Parathyroid adenoma (tissue), 2 donors: ENCODE results near the gene MUC4.

Experiments used
- H2AFZ ChIP-seq: fragments of 300-600 bp; sonication (generic); one replicate; pipeline ENCODE4 v1.7.0; 2017; ENCODE audit warnings: antibody characterized with exemption, mild to moderate bottlenecking
- H3K27ac ChIP-seq: fragments of 300-600 bp; sonication (generic); one replicate; pipeline ENCODE4 v1.7.0; 2017
- H3K27me3 ChIP-seq: fragments of 300-600 bp; sonication (generic); one replicate; pipeline ENCODE4 v1.7.0; 2017; ENCODE audit warnings: low read length; ENCODE audit not compliant: control insufficient read depth, insufficient read depth
- H3K36me3 ChIP-seq: fragments of 300-600 bp; sonication (generic); one replicate; pipeline ENCODE4 v1.7.0; 2017; ENCODE audit warnings: low read length; ENCODE audit not compliant: control insufficient read depth, insufficient read depth
- H3K4me1 ChIP-seq: fragments of 300-600 bp; sonication (generic); one replicate; pipeline ENCODE4 v1.7.0; 2017; ENCODE audit warnings: control low read depth
- H3K4me2 ChIP-seq: fragments of 300-600 bp; sonication (generic); one replicate; pipeline ENCODE4 v1.7.0; 2017; ENCODE audit warnings: low read length
- H3K4me3 ChIP-seq: fragments of 300-600 bp; sonication (generic); one replicate; pipeline ENCODE4 v1.7.0; 2017; ENCODE audit warnings: low read depth, low read length
- H3K79me2 ChIP-seq: fragments of 300-600 bp; sonication (generic); one replicate; pipeline ENCODE4 v1.7.0; 2017; ENCODE audit warnings: control low read depth
- H3K9ac ChIP-seq: fragments of 300-600 bp; sonication (generic); one replicate; pipeline ENCODE4 v1.7.0; 2017; ENCODE audit warnings: mild to moderate bottlenecking
- H3K9me3 ChIP-seq: fragments of 300-600 bp; sonication (generic); one replicate; pipeline ENCODE4 v1.7.0; 2017; ENCODE audit warnings: low read length; ENCODE audit not compliant: control insufficient read depth
- TF ChIP-seq, protein P1 (sequence below): fragments of 300-600 bp; sonication (generic); IDR thresholded peaks from one replicate; pipeline ENCODE4 v1.7.0; 2017; ENCODE audit warnings: antibody characterized with exemption, mild to moderate bottlenecking
- donor health status: primary hyperparathyroidism.

Gene MUC4, protein sequence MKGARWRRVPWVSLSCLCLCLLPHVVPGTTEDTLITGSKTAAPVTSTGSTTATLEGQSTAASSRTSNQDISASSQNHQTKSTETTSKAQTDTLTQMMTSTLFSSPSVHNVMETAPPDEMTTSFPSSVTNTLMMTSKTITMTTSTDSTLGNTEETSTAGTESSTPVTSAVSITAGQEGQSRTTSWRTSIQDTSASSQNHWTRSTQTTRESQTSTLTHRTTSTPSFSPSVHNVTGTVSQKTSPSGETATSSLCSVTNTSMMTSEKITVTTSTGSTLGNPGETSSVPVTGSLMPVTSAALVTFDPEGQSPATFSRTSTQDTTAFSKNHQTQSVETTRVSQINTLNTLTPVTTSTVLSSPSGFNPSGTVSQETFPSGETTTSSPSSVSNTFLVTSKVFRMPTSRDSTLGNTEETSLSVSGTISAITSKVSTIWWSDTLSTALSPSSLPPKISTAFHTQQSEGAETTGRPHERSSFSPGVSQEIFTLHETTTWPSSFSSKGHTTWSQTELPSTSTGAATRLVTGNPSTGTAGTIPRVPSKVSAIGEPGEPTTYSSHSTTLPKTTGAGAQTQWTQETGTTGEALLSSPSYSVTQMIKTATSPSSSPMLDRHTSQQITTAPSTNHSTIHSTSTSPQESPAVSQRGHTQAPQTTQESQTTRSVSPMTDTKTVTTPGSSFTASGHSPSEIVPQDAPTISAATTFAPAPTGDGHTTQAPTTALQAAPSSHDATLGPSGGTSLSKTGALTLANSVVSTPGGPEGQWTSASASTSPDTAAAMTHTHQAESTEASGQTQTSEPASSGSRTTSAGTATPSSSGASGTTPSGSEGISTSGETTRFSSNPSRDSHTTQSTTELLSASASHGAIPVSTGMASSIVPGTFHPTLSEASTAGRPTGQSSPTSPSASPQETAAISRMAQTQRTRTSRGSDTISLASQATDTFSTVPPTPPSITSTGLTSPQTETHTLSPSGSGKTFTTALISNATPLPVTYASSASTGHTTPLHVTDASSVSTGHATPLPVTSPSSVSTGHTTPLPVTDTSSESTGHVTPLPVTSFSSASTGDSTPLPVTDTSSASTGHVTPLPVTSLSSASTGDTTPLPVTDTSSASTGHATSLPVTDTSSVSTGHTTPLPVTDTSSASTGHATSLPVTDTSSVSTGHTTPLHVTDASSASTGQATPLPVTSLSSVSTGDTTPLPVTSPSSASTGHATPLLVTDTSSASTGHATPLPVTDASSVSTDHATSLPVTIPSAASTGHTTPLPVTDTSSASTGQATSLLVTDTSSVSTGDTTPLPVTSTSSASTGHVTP (N-terminal part only)

DNA sequence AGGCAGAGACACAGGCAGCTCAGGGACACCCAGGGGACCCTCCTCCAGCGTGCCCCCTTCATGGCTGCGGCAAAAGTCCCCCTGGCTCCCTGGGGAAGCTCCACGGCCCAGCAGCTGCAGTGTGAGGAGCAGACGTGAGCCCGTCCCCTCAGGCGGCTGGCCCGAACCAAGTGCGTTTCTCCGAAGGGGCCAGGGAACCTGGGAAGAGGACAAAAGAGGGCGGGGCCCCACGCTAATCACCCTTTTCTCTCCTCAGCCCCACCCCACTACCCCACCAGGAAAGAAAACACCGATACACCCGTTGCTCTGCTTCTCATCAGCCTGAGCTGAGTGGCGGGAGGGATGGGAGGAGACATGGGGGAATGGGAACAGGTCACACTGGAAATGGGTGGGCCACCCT lies at the start of gene MUC4:
MUC4 (minus strand) TSS at position 174 of the 400 bp plus-strand sequence; CDS start at position 62, 112 bp downstream.
- no peak within 1 kb of the TSS for H3K4me2 ChIP-seq
- no peaks in the 10 kb centered on the region for H3K79me2 ChIP-seq
- H3K4me1 ChIP-seq = no peaks in the 10 kb centered on the region
- no peaks in the 10 kb centered on the region for H3K9me3 ChIP-seq
- TF ChIP-seq, protein P1, sequence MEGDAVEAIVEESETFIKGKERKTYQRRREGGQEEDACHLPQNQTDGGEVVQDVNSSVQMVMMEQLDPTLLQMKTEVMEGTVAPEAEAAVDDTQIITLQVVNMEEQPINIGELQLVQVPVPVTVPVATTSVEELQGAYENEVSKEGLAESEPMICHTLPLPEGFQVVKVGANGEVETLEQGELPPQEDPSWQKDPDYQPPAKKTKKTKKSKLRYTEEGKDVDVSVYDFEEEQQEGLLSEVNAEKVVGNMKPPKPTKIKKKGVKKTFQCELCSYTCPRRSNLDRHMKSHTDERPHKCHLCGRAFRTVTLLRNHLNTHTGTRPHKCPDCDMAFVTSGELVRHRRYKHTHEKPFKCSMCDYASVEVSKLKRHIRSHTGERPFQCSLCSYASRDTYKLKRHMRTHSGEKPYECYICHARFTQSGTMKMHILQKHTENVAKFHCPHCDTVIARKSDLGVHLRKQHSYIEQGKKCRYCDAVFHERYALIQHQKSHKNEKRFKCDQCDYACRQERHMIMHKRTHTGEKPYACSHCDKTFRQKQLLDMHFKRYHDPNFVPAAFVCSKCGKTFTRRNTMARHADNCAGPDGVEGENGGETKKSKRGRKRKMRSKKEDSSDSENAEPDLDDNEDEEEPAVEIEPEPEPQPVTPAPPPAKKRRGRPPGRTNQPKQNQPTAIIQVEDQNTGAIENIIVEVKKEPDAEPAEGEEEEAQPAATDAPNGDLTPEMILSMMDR = no peak
- H2AFZ ChIP-seq = no peak within 1 kb of the TSS
- no peaks in the 10 kb centered on the region for H3K36me3 ChIP-seq
- no peak within 1 kb of the TSS for H3K9ac ChIP-seq
- H3K27ac ChIP-seq = no peak within 1 kb of the TSS
- no peak within 1 kb of the TSS for H3K4me3 ChIP-seq
- no peaks in the 10 kb centered on the region for H3K27me3 ChIP-seq

DNA sequence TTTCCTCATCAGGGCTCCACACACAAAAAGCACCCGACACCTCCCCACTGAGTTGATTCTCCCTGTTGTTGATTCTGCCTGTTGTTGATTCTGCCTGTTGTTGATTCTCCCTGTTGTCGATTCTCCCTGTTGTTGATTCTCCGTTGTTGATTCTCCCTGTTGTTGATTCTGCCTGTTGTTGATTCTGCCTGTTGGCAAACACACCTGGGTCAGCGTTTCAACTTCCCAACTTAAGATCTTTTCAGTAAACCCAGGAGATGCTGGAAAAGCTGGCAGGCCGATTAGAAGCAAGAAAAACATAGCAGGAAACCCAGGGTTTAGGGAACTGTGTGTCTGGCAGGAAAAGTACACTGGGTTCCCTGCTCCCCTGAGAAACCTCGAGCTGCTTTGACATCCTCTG lies 48.7 kb upstream of the MUC4 start:
- Histone ChIP-seq H2AFZ (no peak overlapping the region), H3K4me2 (no peak overlapping the region), H3K4me1 (no peaks in the 10 kb centered on the region), H3K27me3 (no peaks in the 10 kb centered on the region), H3K27ac (no peak overlapping the region), H3K4me3 (no peak overlapping the region), H3K9ac (no peak overlapping the region), H3K36me3 (no peaks in the 10 kb centered on the region), H3K79me2 (no peaks in the 10 kb centered on the region), H3K9me3 (no peaks in the 10 kb centered on the region)
- TF ChIP-seq, protein P1 = no peak

DNA sequence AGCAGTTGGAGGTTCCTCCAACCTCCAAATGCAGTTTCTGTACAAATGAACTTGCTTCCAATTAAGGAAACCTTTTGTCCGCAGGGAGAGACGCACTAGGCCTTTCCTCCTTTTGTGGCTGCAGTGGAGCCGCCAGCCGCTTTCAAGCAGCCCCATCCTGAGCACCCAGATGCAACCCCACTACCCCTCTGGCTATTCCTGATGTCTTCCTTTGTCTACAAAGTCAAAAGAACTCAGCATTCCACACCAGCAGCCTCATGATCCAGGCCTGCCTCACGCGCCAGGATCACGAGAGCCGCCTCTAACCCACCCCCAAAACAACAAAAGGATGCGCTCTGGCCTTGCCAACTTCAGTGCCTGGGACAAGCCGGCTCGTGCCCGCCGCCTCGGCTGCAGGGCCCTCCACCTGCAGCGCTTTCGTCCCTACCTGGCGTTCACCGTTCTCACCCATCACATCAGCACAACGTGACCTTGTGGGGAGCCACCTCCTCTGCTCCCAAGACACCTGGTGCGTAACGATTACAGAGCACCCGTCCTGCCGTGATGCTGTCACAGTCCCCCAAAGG lies 48.2 kb upstream of the MUC4 start:
- H3K27me3 ChIP-seq = no peaks in the 10 kb centered on the region
- H3K27ac ChIP-seq = no peak overlapping the region
- no peaks in the 10 kb centered on the region for H3K36me3 ChIP-seq
- TF ChIP-seq, protein P1 = no peak
- H3K4me2 ChIP-seq = no peak overlapping the region
- no peak overlapping the region for H3K4me3 ChIP-seq
- H2AFZ ChIP-seq = peak overlapping the region; percentile 15
- H3K9me3 ChIP-seq = no peaks in the 10 kb centered on the region
- H3K4me1 ChIP-seq = no peaks in the 10 kb centered on the region
- no peaks in the 10 kb centered on the region for H3K79me2 ChIP-seq
- H3K9ac ChIP-seq = no peak overlapping the region

DNA sequence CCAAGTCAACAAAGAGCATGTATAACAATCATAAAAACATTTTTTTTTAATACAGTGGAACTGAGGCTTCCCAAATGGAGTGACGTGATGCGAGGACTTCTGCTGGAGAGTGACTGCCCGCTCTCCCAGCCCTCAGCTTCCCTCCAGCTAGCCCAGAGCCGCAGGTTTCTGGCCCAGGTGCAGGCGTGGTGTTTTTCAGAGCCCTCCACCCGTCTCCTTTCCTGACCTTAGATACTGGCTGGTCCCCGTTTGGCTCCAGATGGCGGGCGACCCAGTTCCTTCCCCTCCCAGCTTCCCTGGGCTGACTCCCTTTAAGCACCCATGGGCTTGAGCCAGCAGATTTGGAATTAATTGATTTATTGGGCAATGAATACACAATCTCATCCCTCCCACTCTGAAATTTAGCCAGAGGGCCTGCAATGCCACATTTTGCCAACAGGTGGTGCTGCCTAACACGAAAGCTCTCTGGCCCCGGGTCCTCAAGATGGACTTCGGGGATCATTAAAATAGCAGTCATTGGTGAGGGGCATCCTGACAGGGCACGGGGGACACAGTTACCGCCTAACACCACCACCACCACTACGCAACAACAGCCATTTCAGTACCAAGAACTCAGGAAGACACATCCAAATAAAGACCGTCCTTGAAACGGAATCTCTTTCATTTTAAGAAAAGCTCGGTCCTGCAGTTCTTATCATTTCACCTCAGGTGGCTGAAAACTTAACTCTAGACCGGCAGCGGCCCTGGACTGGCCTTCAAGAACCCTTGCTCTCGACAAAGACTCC lies 47.5 kb upstream of the MUC4 start:
- Histone ChIP-seq H3K9me3 (no peaks in the 10 kb centered on the region), H3K4me2 (no peak overlapping the region), H3K4me1 (no peaks in the 10 kb centered on the region), H3K4me3 (no peak overlapping the region), H3K27ac (no peak overlapping the region), H3K79me2 (no peaks in the 10 kb centered on the region), H3K36me3 (no peaks in the 10 kb centered on the region), H3K27me3 (no peaks in the 10 kb centered on the region), H3K9ac (no peak overlapping the region), H2AFZ (peak overlapping the region; percentile 39)
- TF ChIP-seq, protein P1 = peak; percentile 97
